Vagina (tissue), 2 donors: ENCODE results near the gene GRIK4. TPM values are rescaled to one million over a fixed set of nuclear protein-coding genes. Genes with fewer than 3 reads are reported as not detected.
A peak's percentile ranks its signal among the peaks of the same experiment; 100 is the strongest.

Experiments
- DNase-seq, 2 donors: peaks; one replicate each; pipeline ENCODE4 v3.0.0-alpha.2; 2017; ENCODE audit errors: extremely low spot score in 2 of 2
- H3K27ac ChIP-seq: fragments of 200-600 bp; sonication (generic); one replicate; pipeline ENCODE4 v1.5.1; 2019
- H3K27me3 ChIP-seq: fragments of 200-600 bp; sonication (generic); one replicate; pipeline ENCODE4 v1.5.1; 2019
- H3K36me3 ChIP-seq, 2 donors: fragments of 200-600 bp; sonication (generic); one replicate each; pipeline ENCODE4 v1.5.1; 2017 to 2019
- H3K4me1 ChIP-seq: fragments of 200-600 bp; sonication (generic); one replicate; pipeline ENCODE4 v1.5.1; 2019
- H3K4me3 ChIP-seq, 2 donors: fragments of 200-600 bp; sonication (generic); 1 replicate in 1 of 2; 2 replicates in 1 of 2; pipeline ENCODE4 v1.5.1; 2016 to 2019
- H3K9me3 ChIP-seq: fragments of 200-600 bp; sonication (generic); one replicate; pipeline ENCODE4 v1.5.1; 2019
- POLR2A ChIP-seq, 2 donors: fragments of 450-650 bp; IDR thresholded peaks; one replicate each; pipeline ENCODE4 v1.6.1; 2017; ENCODE audit warnings: antibody characterized with exemption in 2 of 2, mild to moderate bottlenecking in 2 of 2, moderate library complexity in 2 of 2
- POLR2AphosphoS5 ChIP-seq, 2 donors: sonication (generic); formaldehyde crosslinking; IDR thresholded peaks; one replicate each; pipeline ENCODE4 v1.9.0; 2017; ENCODE audit warnings: antibody characterized with exemption in 2 of 2, mild to moderate bottlenecking in 2 of 2, low read depth in 1 of 2; ENCODE audit not compliant: insufficient read depth in 1 of 2
- intact Hi-C: fragments of 100-400 bp; cut with DNase I; formaldehyde crosslinking; loops from one replicate; pipeline ENCODE4 v1.15.1; 2023
- total RNA-seq: library from RNA; depleted of rRNA; stranded (reverse); fragments of >200 nt; gene quantifications from one replicate; pipeline ENCODE4 v1.2.3, GENCODE V29; 2016
- TF ChIP-seq, protein P1 (sequence below), 3 experiments: fragments of 450-650 bp in 2 of 3; fragments of 200-600 bp in 1 of 3; sonication (generic) in 1 of 3; IDR thresholded peaks; one replicate each; pipeline ENCODE4 v1.5.1; 2017 to 2019; ENCODE audit warnings: antibody characterized with exemption in 3 of 3, mild to moderate bottlenecking in 2 of 3, moderate library complexity in 2 of 3

The GRIK4 gene
- total RNA-seq, 1 donor from 2014 or later, result 0.25 TPM

DNA sequence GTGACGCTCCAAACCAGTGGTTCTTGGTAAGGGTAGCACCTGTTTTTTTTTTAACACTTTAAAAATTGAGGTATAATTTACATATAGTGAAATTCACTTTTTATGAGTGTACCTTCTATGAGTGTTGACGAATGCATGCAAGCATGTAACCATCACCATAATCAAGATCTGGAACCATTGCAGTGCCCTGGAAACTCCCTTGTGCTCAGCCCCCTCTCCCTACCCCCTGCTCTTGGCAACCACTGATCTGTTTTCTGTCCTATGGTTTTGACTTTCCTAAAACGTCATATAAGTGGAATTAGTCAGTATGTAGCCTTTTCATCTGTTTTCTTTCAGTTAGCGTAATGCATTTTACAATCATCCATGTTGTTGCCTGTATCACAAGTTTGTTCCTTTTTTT, 212.2 kb downstream of the GRIK4 start:
- Histone ChIP-seq H3K36me3 (no peaks in the 10 kb centered on the region), H3K4me1 (no peaks in the 10 kb centered on the region), H3K4me3 (no peak overlapping the region), H3K27me3 (no peaks in the 10 kb centered on the region), H3K27ac (no peak overlapping the region), H3K9me3 (peaks cover 4% of the 10 kb centered on the region)
- no peak for DNase-seq
- TF ChIP-seq POLR2A (IDR thresholded peaks at IDR 0.05) (no peak), POLR2AphosphoS5 (IDR thresholded peaks at IDR 0.05; ENCODE audit: insufficient read depth in 1 of 2, low read depth in 1 of 2) (no peak)
- TF ChIP-seq, protein P1, sequence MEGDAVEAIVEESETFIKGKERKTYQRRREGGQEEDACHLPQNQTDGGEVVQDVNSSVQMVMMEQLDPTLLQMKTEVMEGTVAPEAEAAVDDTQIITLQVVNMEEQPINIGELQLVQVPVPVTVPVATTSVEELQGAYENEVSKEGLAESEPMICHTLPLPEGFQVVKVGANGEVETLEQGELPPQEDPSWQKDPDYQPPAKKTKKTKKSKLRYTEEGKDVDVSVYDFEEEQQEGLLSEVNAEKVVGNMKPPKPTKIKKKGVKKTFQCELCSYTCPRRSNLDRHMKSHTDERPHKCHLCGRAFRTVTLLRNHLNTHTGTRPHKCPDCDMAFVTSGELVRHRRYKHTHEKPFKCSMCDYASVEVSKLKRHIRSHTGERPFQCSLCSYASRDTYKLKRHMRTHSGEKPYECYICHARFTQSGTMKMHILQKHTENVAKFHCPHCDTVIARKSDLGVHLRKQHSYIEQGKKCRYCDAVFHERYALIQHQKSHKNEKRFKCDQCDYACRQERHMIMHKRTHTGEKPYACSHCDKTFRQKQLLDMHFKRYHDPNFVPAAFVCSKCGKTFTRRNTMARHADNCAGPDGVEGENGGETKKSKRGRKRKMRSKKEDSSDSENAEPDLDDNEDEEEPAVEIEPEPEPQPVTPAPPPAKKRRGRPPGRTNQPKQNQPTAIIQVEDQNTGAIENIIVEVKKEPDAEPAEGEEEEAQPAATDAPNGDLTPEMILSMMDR (IDR thresholded peaks at IDR 0.05), result no peak
- intact Hi-C loops, result no loop called here

DNA sequence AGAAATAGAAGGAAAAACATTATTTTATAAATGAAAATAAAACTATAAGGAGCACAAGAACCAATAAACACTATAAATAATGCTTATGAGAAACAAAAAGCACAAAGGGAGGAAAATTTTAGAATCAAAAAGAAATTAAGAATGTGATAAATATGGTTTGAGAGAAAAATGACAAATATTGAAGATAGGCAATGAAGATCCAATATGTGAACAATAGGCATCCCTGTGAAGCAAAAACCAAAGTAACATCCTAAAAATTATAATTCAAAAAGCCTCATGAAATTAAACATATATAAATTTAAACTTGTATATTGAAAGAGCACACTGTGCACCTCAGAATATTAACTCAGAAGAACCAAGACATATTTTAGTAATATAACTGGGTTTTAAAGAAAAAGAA, 216.2 kb downstream of the GRIK4 start:
- Histone ChIP-seq H3K27ac (no peak overlapping the region), H3K27me3 (no peaks in the 10 kb centered on the region), H3K4me1 (no peaks in the 10 kb centered on the region), H3K4me3 (no peak overlapping the region), H3K9me3 (peaks cover 4% of the 10 kb centered on the region), H3K36me3 (no peaks in the 10 kb centered on the region)
- DNase-seq, result no peak
- intact Hi-C loops, result no loop called here
- TF ChIP-seq POLR2A (IDR thresholded peaks at IDR 0.05) (no peak), POLR2AphosphoS5 (IDR thresholded peaks at IDR 0.05; ENCODE audit: insufficient read depth in 1 of 2, low read depth in 1 of 2) (no peak)
- TF ChIP-seq, protein P1 (IDR thresholded peaks at IDR 0.05), result no peak

DNA sequence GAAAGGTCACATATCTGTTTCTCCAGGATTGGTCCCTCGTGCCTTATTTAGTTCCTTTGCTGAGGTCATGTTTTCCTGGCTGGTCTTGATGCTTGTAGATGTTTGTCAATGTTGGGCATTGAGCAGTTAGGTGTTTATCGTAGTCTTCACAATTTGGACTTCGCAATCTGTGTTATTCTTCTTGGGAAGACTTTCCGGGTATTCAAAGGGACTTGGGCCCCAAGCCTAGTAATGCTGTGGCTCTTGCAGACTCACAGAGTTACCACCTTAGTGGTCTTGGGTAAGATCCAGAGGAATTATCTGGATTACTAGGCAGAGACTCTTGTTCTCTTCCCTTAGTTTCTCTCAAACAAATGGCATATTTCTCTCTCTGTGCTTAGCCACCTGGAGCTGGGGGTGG, 223.5 kb downstream of the GRIK4 start:
- intact Hi-C loops, result no loop called here
- no peak overlapping the region for H3K4me3 ChIP-seq
- H3K36me3 ChIP-seq, result no peaks in the 10 kb centered on the region
- H3K4me1 ChIP-seq, result no peaks in the 10 kb centered on the region
- DNase-seq, result no peak
- H3K9me3 ChIP-seq, result no peaks in the 10 kb centered on the region
- TF ChIP-seq, protein P1 (IDR thresholded peaks at IDR 0.05), result no peak
- TF ChIP-seq POLR2A (IDR thresholded peaks at IDR 0.05), result no peak
- no peak for TF ChIP-seq POLR2AphosphoS5 (IDR thresholded peaks at IDR 0.05; ENCODE audit: insufficient read depth in 1 of 2, low read depth in 1 of 2)
- no peak overlapping the region for H3K27ac ChIP-seq
- H3K27me3 ChIP-seq, result no peaks in the 10 kb centered on the region

DNA sequence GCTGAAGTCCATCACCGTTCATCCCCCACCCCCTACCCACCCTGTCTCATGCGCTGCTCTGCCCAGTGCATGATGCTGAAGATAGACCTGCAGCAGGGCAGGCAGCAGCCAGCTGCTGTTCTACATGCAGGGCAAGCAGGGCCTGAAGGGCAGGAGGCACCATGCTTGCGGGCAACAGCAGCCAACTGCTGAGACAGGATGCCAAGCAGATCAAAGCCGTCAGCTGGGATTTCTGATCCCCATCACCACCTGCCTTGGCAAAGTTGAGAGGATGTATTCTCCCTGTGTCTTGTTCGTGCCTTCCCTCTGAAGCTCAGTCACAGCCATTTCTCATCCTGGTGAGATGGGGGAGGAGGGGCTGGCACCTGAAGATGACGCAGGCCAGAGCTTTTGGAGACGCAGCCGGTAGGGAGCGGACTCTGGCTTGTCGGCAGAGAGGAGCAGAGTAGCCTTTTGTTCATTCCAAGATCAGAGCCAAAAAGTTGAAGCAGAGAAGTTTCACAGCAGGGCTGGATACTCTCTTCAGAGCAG, 227.0 kb downstream of the GRIK4 start:
- DNase-seq, result peak in 1 of 2 donors; percentile 60
- no peaks in the 10 kb centered on the region for H3K9me3 ChIP-seq
- no peak overlapping the region for H3K4me3 ChIP-seq
- no peaks in the 10 kb centered on the region for H3K27me3 ChIP-seq
- no peaks in the 10 kb centered on the region for H3K36me3 ChIP-seq
- no peak for TF ChIP-seq POLR2A (IDR thresholded peaks at IDR 0.05)
- TF ChIP-seq POLR2AphosphoS5 (IDR thresholded peaks at IDR 0.05; ENCODE audit: insufficient read depth in 1 of 2, low read depth in 1 of 2), result no peak
- TF ChIP-seq, protein P1 (IDR thresholded peaks at IDR 0.05), result no peak
- no peak overlapping the region for H3K27ac ChIP-seq
- no peaks in the 10 kb centered on the region for H3K4me1 ChIP-seq
- intact Hi-C loops, result no loop called here

DNA sequence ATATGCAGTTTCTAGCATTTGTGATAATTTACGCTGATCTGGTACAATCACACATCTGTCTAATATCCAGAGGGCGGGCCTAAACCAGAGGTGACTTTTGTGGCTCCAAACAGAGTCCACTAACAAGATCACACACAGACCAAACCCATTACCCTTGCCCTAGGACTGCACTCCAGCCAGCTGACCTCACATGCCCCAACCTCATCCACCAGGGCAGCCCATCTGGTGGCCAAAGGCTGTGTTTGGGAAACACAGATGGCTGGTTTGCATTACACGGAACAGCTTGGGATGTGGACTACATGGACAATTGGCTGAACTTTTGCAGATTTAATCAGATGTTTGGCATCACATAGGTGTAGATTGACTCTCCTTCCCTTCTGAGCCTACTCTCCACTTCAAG, 228.2 kb downstream of the GRIK4 start:
- intact Hi-C loops, result no loop called here
- Histone ChIP-seq H3K9me3 (no peaks in the 10 kb centered on the region), H3K36me3 (no peaks in the 10 kb centered on the region), H3K27me3 (no peaks in the 10 kb centered on the region), H3K4me3 (no peak overlapping the region), H3K27ac (no peak overlapping the region), H3K4me1 (no peaks in the 10 kb centered on the region)
- TF ChIP-seq POLR2A (IDR thresholded peaks at IDR 0.05), result no peak
- TF ChIP-seq, protein P1 (IDR thresholded peaks at IDR 0.05), result no peak
- TF ChIP-seq POLR2AphosphoS5 (IDR thresholded peaks at IDR 0.05; ENCODE audit: insufficient read depth in 1 of 2, low read depth in 1 of 2), result no peak
- peak in 1 of 2 donors; percentile 58 for DNase-seq
